ENCODE measurements around the gene CLCN6.

The CLCN6 gene

GRCh38 chr1:11856698-11857097, 50.7 kb downstream of the CLCN6 start:
- no peak for DNase-seq

DNA sequence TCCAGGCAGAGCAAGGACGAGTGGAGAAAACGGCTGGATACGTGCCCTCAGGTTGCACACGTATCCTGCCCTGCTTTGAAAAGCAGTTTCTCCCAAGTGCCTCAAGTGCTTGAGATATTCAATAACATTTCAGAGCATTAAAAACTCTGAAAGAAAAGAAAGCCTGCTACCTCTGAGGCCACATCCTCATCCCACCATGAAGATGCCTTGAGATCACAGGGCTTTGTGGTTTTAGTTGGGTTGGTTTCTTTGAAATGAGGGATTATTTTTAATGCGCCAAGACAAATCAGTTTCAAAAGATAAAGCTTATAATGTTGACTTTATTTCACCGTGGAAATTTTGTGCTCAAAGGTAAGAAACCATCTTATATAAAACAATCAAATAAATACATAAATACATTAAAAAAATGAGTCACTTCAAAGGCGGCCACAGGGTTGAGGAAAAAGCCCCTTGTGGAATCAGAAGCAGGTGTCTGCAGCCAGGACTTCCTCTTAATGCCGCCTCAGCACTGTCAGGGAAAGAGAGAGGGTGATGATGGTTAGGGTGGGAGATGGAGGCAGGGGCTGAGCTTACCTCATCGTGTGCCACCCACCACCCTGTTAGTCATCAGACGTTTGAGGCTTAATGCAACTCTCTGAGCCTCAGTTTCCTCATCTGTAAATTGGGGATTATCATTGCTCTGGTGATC, 51.3 kb downstream of the CLCN6 start:
- DNase-seq, result no peak

- DNase-seq, result no peak
Observed at GRCh38 chr1:11858158-11858557, 52.2 kb downstream of the CLCN6 start.

- no peak for DNase-seq
Observed at GRCh38 chr1:11858613-11858967, 52.6 kb downstream of the CLCN6 start, which contains the start of gene NPPB. NPPB (minus strand) TSS chr1:11858945; CDS start chr1:11858833, 112 bp downstream.

- no peak for DNase-seq
Observed at GRCh38 chr1:11858968-11859871, 53.2 kb downstream of the CLCN6 start.

GRCh38 chr1:11860083-11860482, 54.1 kb downstream of the CLCN6 start:
- no peak for DNase-seq

- DNase-seq, result no peak
Observed at GRCh38 chr1:11860587-11860986, 54.6 kb downstream of the CLCN6 start.

GRCh38 chr1:11862890-11863289, 56.9 kb downstream of the CLCN6 start:
- no peak for DNase-seq

DNA sequence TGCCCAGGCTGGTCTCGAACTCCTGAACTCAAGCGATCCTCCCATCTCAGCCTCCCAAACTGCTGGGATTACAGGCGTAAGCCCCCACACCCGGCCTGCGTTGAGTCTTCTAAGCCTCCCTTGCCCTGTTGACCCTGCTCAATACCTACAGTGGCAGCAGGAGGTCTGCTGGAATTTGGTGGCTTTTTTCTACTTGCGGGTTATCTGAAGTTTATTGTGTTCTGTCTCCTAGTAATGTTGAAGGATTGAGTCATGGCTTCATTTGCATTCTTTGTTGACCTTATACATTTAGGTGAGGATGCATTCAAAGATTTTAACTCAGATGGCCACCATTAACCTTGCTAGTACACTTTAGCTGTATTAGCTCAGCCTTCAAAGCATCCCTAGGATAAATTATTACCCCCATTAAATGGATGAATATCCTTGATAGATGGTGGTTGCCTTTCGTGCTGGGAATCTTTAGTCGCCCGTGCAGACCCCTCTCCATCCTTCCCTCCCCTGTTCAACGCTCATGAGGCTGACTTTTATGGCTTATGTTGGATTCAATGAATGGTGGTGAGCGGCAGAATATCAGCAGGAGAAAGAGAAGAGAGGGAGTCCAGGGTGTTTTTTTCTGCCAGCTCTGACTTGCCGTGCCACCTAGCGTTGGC, 62.5 kb downstream of the CLCN6 start:
- no peak for DNase-seq

DNA sequence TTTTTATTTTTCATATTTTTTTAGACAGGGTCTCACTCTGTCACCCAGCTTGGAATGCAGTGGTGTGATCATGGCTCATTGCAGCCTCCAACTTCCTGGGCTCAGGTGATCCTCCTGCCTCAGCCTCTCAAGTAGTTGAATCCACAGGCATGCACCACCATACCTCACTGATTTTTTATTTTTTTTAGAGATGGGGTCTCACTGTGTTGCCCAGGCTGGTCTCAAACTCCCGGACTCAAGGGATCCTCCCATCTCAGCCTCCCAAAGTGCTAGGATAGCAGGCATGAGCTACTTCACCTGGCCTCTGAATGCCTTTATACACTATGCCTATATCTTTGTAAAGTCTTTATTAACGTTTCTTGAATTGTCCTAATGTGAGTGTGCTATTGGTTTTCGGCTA, 63.1 kb downstream of the CLCN6 start:
- no peak for DNase-seq

GRCh38 chr1:11869650-11870207, 63.7 kb downstream of the CLCN6 start:
- no peak for DNase-seq

GRCh38 chr1:11872545-11872944, 66.6 kb downstream of the CLCN6 start:
- no peak for DNase-seq

DNA sequence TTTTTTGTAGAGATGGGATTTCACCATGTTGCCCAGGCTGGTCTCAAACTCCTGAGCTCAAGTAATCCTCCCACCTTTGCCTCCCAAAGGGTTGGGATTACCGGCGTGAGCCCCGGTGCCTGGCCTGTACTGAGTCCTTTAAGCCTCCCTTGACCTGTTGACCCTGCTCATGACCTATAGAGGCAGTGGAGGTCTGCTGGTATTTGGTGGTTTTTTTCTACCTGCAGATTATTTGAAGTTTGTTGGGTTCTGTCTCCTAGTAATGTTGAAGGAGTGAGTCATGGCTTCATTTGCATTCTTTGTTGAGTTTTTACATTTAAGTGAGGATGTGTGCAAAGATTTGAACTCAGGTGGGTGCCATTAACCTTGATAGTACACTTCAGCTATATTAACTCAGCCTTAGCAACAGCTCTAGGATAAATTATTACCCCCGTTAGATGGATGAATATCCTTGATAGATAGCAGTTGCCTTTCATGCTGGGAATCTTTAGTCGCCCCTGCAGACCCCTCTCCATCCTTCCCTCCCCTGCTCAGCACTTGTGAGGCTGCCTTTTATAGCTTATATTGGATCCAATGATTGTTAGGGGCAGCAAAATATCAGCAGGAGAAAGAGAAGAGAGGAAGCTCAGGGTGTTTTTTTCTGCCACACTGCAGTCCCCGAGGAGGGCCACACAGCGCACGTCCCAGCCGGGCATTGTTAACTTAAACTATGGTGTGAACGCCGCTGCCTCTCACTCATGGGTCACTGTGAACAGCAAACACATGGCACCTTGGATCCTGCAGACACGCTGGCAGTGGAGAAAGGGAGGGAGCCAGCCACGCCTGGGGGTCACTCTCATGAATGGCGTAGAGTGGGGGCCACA, 67.6 kb downstream of the CLCN6 start:
- DNase-seq, result no peak

DNA sequence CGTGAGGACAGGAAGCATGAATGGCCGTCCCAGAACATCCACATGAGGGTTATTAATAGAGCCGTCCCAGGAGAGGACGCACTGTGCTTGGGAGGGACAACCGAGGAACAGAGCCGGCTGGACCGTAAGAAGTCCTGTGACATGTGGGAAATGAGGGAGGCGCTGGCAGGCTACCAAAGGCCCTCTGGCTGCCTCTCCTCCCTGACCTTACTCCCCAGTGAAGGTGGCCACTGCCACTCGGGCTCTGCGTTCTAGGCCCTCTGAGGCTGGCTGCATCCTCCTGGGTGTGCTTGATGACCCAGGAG, 68.2 kb downstream of the CLCN6 start:
- DNase-seq, result no peak

DNA sequence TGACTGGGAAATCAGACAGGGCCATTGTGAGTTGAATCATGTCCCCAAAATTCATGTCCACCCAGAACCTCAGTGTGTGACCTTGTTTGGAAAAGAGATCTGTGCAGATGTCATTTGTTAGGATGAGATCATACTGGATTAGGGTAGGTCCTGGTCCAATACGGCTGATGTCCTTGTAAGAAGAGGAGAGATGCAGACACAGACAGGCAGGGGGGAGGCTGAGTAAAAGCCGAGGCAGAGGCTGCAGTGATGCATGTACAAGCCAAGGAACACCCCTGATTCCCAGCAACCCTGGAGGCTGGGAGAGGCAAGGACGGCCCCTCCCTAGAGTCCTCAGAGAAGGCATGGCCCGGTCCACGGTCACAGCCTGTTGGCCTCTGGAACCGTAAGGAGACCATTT, 68.6 kb downstream of the CLCN6 start:
- no peak for DNase-seq

DNA sequence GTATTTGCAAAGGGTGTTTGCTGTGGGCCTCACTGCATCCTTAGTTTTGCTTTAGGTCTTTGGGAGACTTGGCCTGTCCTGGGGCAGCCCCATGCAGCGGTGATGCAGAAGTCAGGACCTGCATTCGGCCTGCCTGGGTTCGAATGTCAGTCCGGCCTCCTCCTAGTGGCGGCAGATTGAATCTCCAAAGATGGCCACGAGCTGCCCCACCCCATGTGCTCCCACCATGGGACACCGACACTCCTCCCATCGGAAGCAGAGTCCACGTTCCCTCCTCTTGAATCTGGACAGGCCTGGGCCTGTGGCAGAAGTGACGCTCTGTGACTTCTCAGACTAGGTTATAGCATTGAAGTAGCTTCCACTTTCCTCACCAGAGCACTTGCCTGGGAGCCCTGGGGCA, 69.1 kb downstream of the CLCN6 start:
- no peak for DNase-seq

- no peak for DNase-seq
Observed at GRCh38 chr1:11877074-11877473, 71.1 kb downstream of the CLCN6 start.

DNA sequence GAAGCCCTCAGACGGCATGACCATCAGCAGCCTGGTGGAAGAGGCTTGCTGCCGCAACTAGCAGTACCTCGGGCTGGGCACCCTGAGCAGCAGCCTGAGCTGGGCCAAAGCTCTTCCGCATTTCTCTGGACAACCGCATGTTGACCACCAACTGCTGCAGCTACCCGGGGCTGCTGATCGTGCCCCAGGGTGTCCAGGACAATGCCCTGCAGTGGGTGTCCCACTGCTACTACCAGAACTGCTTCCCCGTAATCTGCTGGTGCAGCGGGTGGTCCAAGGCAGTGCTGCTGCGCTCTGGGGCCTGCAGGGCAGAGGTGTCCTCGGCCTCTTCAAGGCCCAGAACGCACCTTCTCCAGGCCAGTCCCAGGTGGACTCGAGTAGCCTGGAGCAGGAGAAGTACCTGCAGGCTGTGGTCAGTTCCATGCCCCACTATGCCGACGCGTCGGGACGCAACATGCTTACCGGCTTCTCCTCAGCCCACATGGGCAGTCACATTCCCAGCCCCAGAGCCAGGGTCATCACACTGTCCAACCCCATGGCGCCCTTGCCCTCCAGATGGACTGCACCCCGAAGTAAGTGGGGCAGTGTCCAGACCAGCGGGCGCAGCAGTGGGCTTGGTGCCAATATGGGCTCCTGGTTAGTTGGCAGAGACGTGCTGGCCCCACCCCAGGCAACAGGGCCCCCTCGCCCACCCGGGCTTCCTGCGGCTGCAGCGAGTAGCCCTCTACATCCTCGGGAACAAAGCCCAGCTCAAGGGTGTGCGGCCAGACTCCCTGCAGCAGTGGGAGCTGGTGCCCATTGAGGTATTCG, 72.3 kb downstream of the CLCN6 start:
- DNase-seq, result no peak

DNA sequence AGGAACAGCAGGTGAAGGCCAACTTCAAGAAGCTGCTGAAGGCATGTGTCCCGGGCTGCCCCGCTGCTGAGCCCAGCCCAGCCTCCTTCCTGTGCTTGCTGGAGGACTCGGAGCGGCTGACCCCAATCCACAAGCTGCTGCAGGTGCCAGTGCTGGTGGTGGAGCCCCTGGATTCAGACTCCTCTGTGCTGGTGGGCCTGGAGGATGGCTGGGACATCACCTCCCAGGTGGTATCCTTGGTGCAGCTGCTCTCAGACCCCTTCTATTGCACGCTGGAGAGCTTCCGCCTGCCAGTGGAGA, 72.8 kb downstream of the CLCN6 start:
- no peak for DNase-seq

GRCh38 chr1:11879311-11880180, 73.6 kb downstream of the CLCN6 start:
- no peak for DNase-seq

GRCh38 chr1:11880181-11880575, 74.2 kb downstream of the CLCN6 start:
- no peak for DNase-seq

Measured in amniotic stem cell (primary cell).